HuH-7 (cell line): ENCODE measurements around the gene TRIM71.

ENCODE experiments used
- DNase-seq: peaks from one replicate; pipeline ENCODE4 v3.0.0; 2011; ENCODE audit warnings: low spot score

TRIM71 gene

GRCh38 chr3:32866533-32866932, 48.7 kb downstream of the TRIM71 start:
- DNase-seq: no peak

- DNase-seq: no peak
These were observed 50.2 kb downstream of the TRIM71 start for GRCh38 chr3:32867954-32868353.

- DNase-seq: no peak
These were observed 51.1 kb downstream of the TRIM71 start for GRCh38 chr3:32868719-32869512.

GRCh38 chr3:32869513-32870047, 51.8 kb downstream of the TRIM71 start:
- DNase-seq: no peak

GRCh38 chr3:32870373-32871095, 52.7 kb downstream of the TRIM71 start:
- DNase-seq: no peak

- DNase-seq: no peak
These were observed 53.5 kb downstream of the TRIM71 start for GRCh38 chr3:32871273-32871672.

- DNase-seq: no peak
These were observed 54.9 kb downstream of the TRIM71 start for GRCh38 chr3:32872487-32873382.

- DNase-seq: no peak
These were observed 55.8 kb downstream of the TRIM71 start for GRCh38 chr3:32873531-32874130.

- DNase-seq: no peak
These were observed 59.1 kb downstream of the TRIM71 start for GRCh38 chr3:32876920-32877319.

GRCh38 chr3:32877598-32877997, 59.8 kb downstream of the TRIM71 start:
- DNase-seq: no peak

- no peak for DNase-seq
These were observed 62.4 kb downstream of the TRIM71 start for GRCh38 chr3:32880225-32880624.

GRCh38 chr3:32881624-32882023, 63.8 kb downstream of the TRIM71 start:
- no peak for DNase-seq

GRCh38 chr3:32882189-32882588, 64.4 kb downstream of the TRIM71 start:
- DNase-seq: no peak

GRCh38 chr3:32882603-32883025, 64.8 kb downstream of the TRIM71 start:
- DNase-seq: no peak

GRCh38 chr3:32883817-32884216, 66.0 kb downstream of the TRIM71 start:
- no peak for DNase-seq

- no peak for DNase-seq
These were observed 66.8 kb downstream of the TRIM71 start for GRCh38 chr3:32884591-32884990.

GRCh38 chr3:32885283-32885901, 67.6 kb downstream of the TRIM71 start:
- no peak for DNase-seq

- DNase-seq: no peak
These were observed 68.5 kb downstream of the TRIM71 start for GRCh38 chr3:32886296-32886695.

- DNase-seq: no peak
These were observed 69.1 kb downstream of the TRIM71 start for GRCh38 chr3:32886911-32887310.

- DNase-seq: no peak
These were observed 70.9 kb downstream of the TRIM71 start for GRCh38 chr3:32888739-32889138.
